GM23338 (cell line): ENCODE data around the gene NOTCH3. TPM values are rescaled to one million over a fixed set of nuclear protein-coding genes. Genes with fewer than 3 reads are reported as not detected.

Experiments
- ATAC-seq: fragments of 200-7000 bp; cut with Tn5 transposase; 3 replicates; pipeline ENCODE4 v1.9.1; 2020
- DNase-seq: peaks from one replicate; pipeline ENCODE4 v3.0.0-alpha.2; 2015; ENCODE audit warnings: low spot score
- H2AFZ ChIP-seq: fragments of 200-600 bp; sonication (generic); 2 replicates; pipeline ENCODE4 v1.8.0; 2016; ENCODE audit warnings: antibody characterized with exemption, mild to moderate bottlenecking, moderate library complexity
- H3F3A ChIP-seq: fragments of 200-600 bp; sonication (generic); replicated peaks from 2 replicates; pipeline ENCODE4 v1.8.0; 2017; ENCODE audit warnings: antibody characterized with exemption, mixed run types, low read depth
- H3K27ac ChIP-seq: fragments of 200-600 bp; sonication (generic); 2 replicates; pipeline ENCODE4 v1.6.1; 2016; ENCODE audit warnings: low read depth
- H3K27me3 ChIP-seq: fragments of 200-600 bp; sonication (generic); 2 replicates; pipeline ENCODE4 v1.8.0; 2016; ENCODE audit warnings: mild to moderate bottlenecking, mixed run types, moderate library complexity; ENCODE audit not compliant: insufficient read depth
- H3K36me3 ChIP-seq: fragments of 200-600 bp; sonication (generic); 2 replicates; pipeline ENCODE4 v1.8.0; 2016; ENCODE audit warnings: mild to moderate bottlenecking; ENCODE audit not compliant: insufficient read depth
- H3K4me1 ChIP-seq: fragments of 200-600 bp; sonication (generic); 2 replicates; pipeline ENCODE4 v1.8.0; 2016; ENCODE audit warnings: mild to moderate bottlenecking, moderate library complexity; ENCODE audit not compliant: insufficient read depth
- H3K4me2 ChIP-seq: fragments of 200-600 bp; sonication (generic); 2 replicates; pipeline ENCODE4 v1.7.1; 2017; ENCODE audit warnings: mixed run types
- H3K4me3 ChIP-seq: fragments of 200-600 bp; sonication (generic); 2 replicates; pipeline ENCODE4 v1.6.1; 2016; ENCODE audit warnings: mixed run types
- H3K79me2 ChIP-seq: fragments of 200-600 bp; sonication (generic); replicated peaks from 2 replicates; pipeline ENCODE4 v1.8.0; 2017; ENCODE audit warnings: mild to moderate bottlenecking; ENCODE audit not compliant: insufficient read depth
- H3K9me2 ChIP-seq: fragments of 200-600 bp; sonication (generic); 2 replicates; pipeline ENCODE4 v1.8.0; 2017; ENCODE audit not compliant: insufficient read depth
- H4K20me1 ChIP-seq: fragments of 200-600 bp; sonication (generic); replicated peaks from 2 replicates; pipeline ENCODE4 v1.8.0; 2017; ENCODE audit warnings: mild to moderate bottlenecking; ENCODE audit not compliant: insufficient read depth
- H3K27ac Mint-ChIP-seq: 2 replicates; pipeline ENCODE4 v1.8.0; 2020; ENCODE audit warnings: inconsistent platforms, mild to moderate bottlenecking, moderate library complexity, mixed read lengths
- H3K27me3 Mint-ChIP-seq: 3 replicates; pipeline ENCODE4 v1.8.0; 2022; ENCODE audit warnings: low read depth, mild to moderate bottlenecking, moderate library complexity, mixed read lengths, inconsistent platforms; ENCODE audit not compliant: insufficient read depth, poor library complexity
- H3K36me3 Mint-ChIP-seq: 3 replicates; pipeline ENCODE4 v1.8.0; 2021; ENCODE audit warnings: low read depth, mild to moderate bottlenecking, inconsistent platforms, moderate library complexity, mixed read lengths
- H3K4me1 Mint-ChIP-seq: 3 replicates; pipeline ENCODE4 v1.8.0; 2020; ENCODE audit warnings: mild to moderate bottlenecking, inconsistent platforms, mixed read lengths
- H3K4me3 Mint-ChIP-seq: 3 replicates; pipeline ENCODE4 v1.8.0; 2021; ENCODE audit warnings: moderate library complexity, mild to moderate bottlenecking, inconsistent platforms, mixed read lengths
- H3K9me3 Mint-ChIP-seq: 3 replicates; pipeline ENCODE4 v1.8.0; 2020; ENCODE audit warnings: moderate library complexity, mild to moderate bottlenecking, inconsistent platforms, mixed read lengths
- CREB1 ChIP-seq: fragments of 250-450 bp; sonication (Bioruptor Pico); IDR thresholded peaks from 2 replicates; pipeline ENCODE4 v1.5.0; 2020; ENCODE audit warnings: low read depth, mild to moderate bottlenecking, moderate library complexity
- ETS1 ChIP-seq: IDR thresholded peaks from 2 replicates; pipeline ENCODE4 v1.6.1; 2016; ENCODE audit warnings: antibody characterized with exemption
- EZH2 ChIP-seq: fragments of 200-600 bp; sonication (generic); IDR thresholded peaks from one replicate; pipeline ENCODE4 v1.8.0; 2017; ENCODE audit warnings: antibody characterized with exemption, mild to moderate bottlenecking, low read depth; ENCODE audit not compliant: unreplicated experiment
- EZH2phosphoT487 ChIP-seq: fragments of 200-600 bp; sonication (generic); IDR thresholded peaks from one replicate; pipeline ENCODE4 v1.8.1; 2018; ENCODE audit warnings: antibody characterized with exemption; ENCODE audit not compliant: unreplicated experiment
- NANOG ChIP-seq: IDR thresholded peaks from 2 replicates; pipeline ENCODE4 v1.6.1; 2016; ENCODE audit warnings: antibody characterized with exemption, borderline replicate concordance
- POLR2AphosphoS5 ChIP-seq: IDR thresholded peaks from 2 replicates; pipeline ENCODE4 v1.6.1; 2016; ENCODE audit warnings: antibody characterized with exemption, low read depth
- REST ChIP-seq: IDR thresholded peaks from one replicate; pipeline ENCODE4 v1.6.1; 2018; ENCODE audit warnings: antibody characterized with exemption; ENCODE audit not compliant: unreplicated experiment
- STAT1 ChIP-seq: IDR thresholded peaks from one replicate; pipeline ENCODE4 v1.6.1; 2016; ENCODE audit warnings: antibody characterized with exemption; ENCODE audit not compliant: unreplicated experiment
- ZNF331 ChIP-seq: fragments of 250-450 bp; sonication (Bioruptor Pico); IDR thresholded peaks from 2 replicates; pipeline ENCODE4 v1.5.0; 2020; ENCODE audit warnings: low read depth, mild to moderate bottlenecking, moderate library complexity
- polyA plus RNA-seq: library from polyadenylated mRNA; unstranded; fragments of >200 nt; fragmentation: Nextera tagmentation; extraction: Ambion mirVana; gene quantifications from 2 replicates; pipeline ENCODE4 v1.2.1, GENCODE V29; 2016
- total RNA-seq: library from RNA; depleted of rRNA; stranded (reverse); fragments of >200 nt; shearing (Covaris generic); gene quantifications from 2 replicates; pipeline ENCODE4 v1.2.3, GENCODE V29; 2014

NOTCH3 gene
- total and polyA plus RNA-seq, 2 experiments from 2014 or later, result 24.3 to 172 TPM

GRCh38 chr19:15191982-15192381 is 8.8 kb downstream of the NOTCH3 start:
- Mint-ChIP-seq H3K27me3 (peaks cover 13% of the 10 kb centered on the region), H3K4me1 (peaks cover 19% of the 10 kb centered on the region), H3K4me3 (no peak overlapping the region), H3K9me3 (no peaks in the 10 kb centered on the region; the same call in 2 of the 3 replicates), H3K36me3 (peaks cover 74% of the 10 kb centered on the region), H3K27ac (no peak overlapping the region)
- peaks cover 37% of the 10 kb centered on the region for H3K79me2 ChIP-seq
- peaks cover 22% of the 10 kb centered on the region for H3K36me3 ChIP-seq
- H3F3A ChIP-seq, result peaks cover 13% of the 10 kb centered on the region
- peaks cover 35% of the 10 kb centered on the region for H4K20me1 ChIP-seq
- DNase-seq (no peak), ATAC-seq (no peak)
- H3K4me1 ChIP-seq, result peaks cover 13% of the 10 kb centered on the region
- no peak overlapping the region for H3K4me2 ChIP-seq
- H3K27ac ChIP-seq, result no peak overlapping the region
- no peak for TF ChIP-seq EZH2phosphoT487
- TF ChIP-seq REST, result no peak
- no peak for TF ChIP-seq ETS1
- no peak for TF ChIP-seq EZH2
- TF ChIP-seq ZNF331 (CRISPR knock-in tag), result no peak
- TF ChIP-seq POLR2AphosphoS5, result no peak
- TF ChIP-seq STAT1, result no peak
- H3K9me2 ChIP-seq, result no peaks in the 10 kb centered on the region
- H2AFZ ChIP-seq, result no peak overlapping the region
- H3K4me3 ChIP-seq, result no peak overlapping the region
- H3K27me3 ChIP-seq, result no peaks in the 10 kb centered on the region

GRCh38 chr19:15191514-15191913 is 9.3 kb downstream of the NOTCH3 start:
- Histone ChIP-seq H3K9me2 (no peaks in the 10 kb centered on the region), H3K36me3 (peaks cover 23% of the 10 kb centered on the region), H3K4me1 (peaks cover 9% of the 10 kb centered on the region), H3K4me2 (no peak overlapping the region), H3K4me3 (no peak overlapping the region), H3F3A (peaks cover 8% of the 10 kb centered on the region), H3K27me3 (no peaks in the 10 kb centered on the region), H3K27ac (no peak overlapping the region), H4K20me1 (peaks cover 35% of the 10 kb centered on the region), H2AFZ (no peak overlapping the region), H3K79me2 (peaks cover 34% of the 10 kb centered on the region)
- Mint-ChIP-seq H3K9me3 (no peaks in the 10 kb centered on the region; the same call in 2 of the 3 replicates), H3K27me3 (peaks cover 13% of the 10 kb centered on the region), H3K36me3 (peaks cover 74% of the 10 kb centered on the region), H3K4me3 (no peak overlapping the region), H3K4me1 (peaks cover 14% of the 10 kb centered on the region), H3K27ac (no peak overlapping the region)
- DNase-seq, result no peak
- ATAC-seq, result no peak
- TF ChIP-seq EZH2phosphoT487 (no peak), CREB1 (CRISPR knock-in tag) (no peak), STAT1 (no peak), REST (no peak), NANOG (no peak), ETS1 (no peak), EZH2 (no peak), POLR2AphosphoS5 (no peak)
